Measurements from ENCODE around the gene TMEM91. TPM values are rescaled to one million over a fixed set of nuclear protein-coding genes. Genes with fewer than 3 reads are reported as not detected.
A peak's percentile ranks its signal among the peaks of the same experiment; 100 is the strongest.
"Not testable (repeated sequence)": the region's sequence is repeated elsewhere in the genome, so short reads cannot be mapped to it uniquely, and the experiment has no call there.

Gene TMEM91
- polyA plus RNA-seq, 1 donor (not counting 4 experiments of a cell fraction or from before 2014, with no cell fraction given) = 6.3 TPM

DNA sequence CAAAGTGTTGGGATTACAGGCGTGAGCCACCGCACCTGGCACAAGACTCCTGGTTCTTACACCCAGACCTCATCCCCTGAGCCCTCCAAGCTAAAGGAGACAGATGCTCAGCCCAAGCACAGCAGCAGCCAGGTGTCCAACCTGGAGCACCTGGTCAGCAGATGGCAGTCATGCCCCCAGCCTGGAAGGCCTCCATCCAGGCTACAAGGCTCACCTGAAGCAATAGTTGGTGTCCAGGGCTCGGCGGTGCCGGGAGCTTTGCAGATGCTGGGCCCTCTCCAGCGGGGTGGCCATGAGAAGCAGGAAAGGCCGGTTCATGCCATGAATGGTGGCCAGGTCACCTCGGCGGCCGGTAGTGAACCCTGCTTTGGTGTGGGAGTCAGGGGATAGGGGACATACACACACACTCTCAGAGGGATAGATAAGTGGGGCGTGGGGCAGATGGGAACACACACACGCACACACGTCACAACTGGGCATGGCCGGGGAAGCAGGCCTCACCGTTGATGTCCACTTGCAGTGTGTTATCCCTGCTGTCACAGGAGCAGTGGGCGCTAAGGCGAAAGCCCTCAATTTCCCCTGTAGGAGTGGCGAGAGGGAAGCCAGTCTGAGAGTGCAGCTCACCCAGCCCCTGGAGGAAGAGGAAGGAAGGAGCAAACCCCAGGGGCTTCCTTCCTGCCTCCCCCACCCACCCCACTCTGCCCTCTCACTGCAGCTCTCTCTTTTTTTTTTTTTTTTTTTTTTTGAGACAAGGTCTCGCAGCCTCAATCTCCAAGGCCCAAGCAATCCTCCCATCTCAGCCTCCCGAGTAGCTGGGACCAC, 34.5 kb upstream of the TMEM91 start:
- no peak overlapping the region for H3K27ac ChIP-seq (ENCODE audit: control insufficient read depth, insufficient read depth, low read length)
- H4K20me1 ChIP-seq (ENCODE audit: control insufficient read depth, extremely low read depth, insufficient read depth, low read length) = no peaks in the 10 kb centered on the region
- no peaks in the 10 kb centered on the region for H3K27me3 ChIP-seq (ENCODE audit: control insufficient read depth, extremely low read depth, insufficient read depth, low read length)
- no peak for FAIRE-seq
- H3K79me2 ChIP-seq (ENCODE audit: control insufficient read depth, insufficient read depth, low read length) = no peaks in the 10 kb centered on the region
- no peak overlapping the region for H3K4me3 ChIP-seq (ENCODE audit: control insufficient read depth in 2 of 3, extremely low read depth in 1 of 3, insufficient read depth in 2 of 3, low read depth in 1 of 3, low read length in 3 of 3)
- peaks cover 10 to 34% of the 10 kb centered on the region in 2 experiments for H3K36me3 ChIP-seq (ENCODE audit: control insufficient read depth in 2 of 2, extremely low read depth in 1 of 2, insufficient read depth in 2 of 2, low read length in 2 of 2)
- DNase-seq (ENCODE audit: low read depth, low spot score) = no peak
- H3K4me2 ChIP-seq (ENCODE audit: control insufficient read depth, extremely low read depth, insufficient read depth, low read depth, low read length) = no peak overlapping the region
- TF ChIP-seq, protein P1, sequence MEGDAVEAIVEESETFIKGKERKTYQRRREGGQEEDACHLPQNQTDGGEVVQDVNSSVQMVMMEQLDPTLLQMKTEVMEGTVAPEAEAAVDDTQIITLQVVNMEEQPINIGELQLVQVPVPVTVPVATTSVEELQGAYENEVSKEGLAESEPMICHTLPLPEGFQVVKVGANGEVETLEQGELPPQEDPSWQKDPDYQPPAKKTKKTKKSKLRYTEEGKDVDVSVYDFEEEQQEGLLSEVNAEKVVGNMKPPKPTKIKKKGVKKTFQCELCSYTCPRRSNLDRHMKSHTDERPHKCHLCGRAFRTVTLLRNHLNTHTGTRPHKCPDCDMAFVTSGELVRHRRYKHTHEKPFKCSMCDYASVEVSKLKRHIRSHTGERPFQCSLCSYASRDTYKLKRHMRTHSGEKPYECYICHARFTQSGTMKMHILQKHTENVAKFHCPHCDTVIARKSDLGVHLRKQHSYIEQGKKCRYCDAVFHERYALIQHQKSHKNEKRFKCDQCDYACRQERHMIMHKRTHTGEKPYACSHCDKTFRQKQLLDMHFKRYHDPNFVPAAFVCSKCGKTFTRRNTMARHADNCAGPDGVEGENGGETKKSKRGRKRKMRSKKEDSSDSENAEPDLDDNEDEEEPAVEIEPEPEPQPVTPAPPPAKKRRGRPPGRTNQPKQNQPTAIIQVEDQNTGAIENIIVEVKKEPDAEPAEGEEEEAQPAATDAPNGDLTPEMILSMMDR (optimal IDR thresholded peaks at IDR 0.05 in 1 of 3, IDR thresholded peaks at IDR 0.05 in 1 of 3, conservative IDR thresholded peaks at IDR 0.05 in 1 of 3; ENCODE audit: extremely low read depth in 1 of 3, insufficient read depth in 2 of 3, low read length in 3 of 3) = peak in 2 of 3 experiments; percentile 11 to 50
- no peak for TF ChIP-seq EZH2 (IDR thresholded peaks at IDR 0.05; ENCODE audit: low read length)
- no peak overlapping the region for H3K9ac ChIP-seq (ENCODE audit: control insufficient read depth, extremely low read depth, insufficient read depth, low read length)
- no peaks in the 10 kb centered on the region for H3K9me1 ChIP-seq (ENCODE audit: control insufficient read depth, extremely low read depth, insufficient read depth, low read length)
- H3K9me3 ChIP-seq (ENCODE audit: control insufficient read depth, low read depth, low read length) = no peaks in the 10 kb centered on the region
- H2AFZ ChIP-seq (ENCODE audit: control insufficient read depth, low read length) = no peak overlapping the region
- H3K4me1 ChIP-seq (ENCODE audit: control insufficient read depth, extremely low read depth, insufficient read depth, low read length) = no peaks in the 10 kb centered on the region
- dilution Hi-C loops (cut with MboI; ENCODE audit: extremely low pct_ligation_motif_present, low sequenced_read_pairs) = no loop called here

DNA sequence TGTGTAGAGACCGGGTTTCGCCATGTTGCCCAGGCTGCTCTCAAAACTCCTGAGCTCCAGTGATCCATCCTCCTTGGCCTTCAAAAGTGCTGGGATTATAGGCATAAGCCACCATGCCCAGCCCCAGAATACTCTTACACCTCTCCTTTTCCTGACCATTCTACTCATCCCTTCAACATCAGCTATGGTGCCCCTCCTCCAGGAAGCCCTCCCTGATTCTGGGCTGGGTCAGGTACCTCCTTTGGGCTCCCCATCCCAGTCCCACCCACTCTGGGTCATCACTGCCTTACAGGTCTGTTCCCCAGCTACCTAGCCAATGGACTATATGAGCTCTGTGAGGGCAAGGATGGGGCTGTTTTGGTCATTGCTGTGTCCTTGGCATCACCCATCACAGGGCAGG, 32.2 kb upstream of the TMEM91 start:
- dilution Hi-C loops (cut with MboI; ENCODE audit: extremely low pct_ligation_motif_present, low sequenced_read_pairs) = no loop called here
- H2AFZ ChIP-seq (ENCODE audit: control insufficient read depth, low read length) = no peak overlapping the region
- H3K9me3 ChIP-seq (ENCODE audit: control insufficient read depth, low read depth, low read length) = no peaks in the 10 kb centered on the region
- no peak overlapping the region for H3K4me2 ChIP-seq (ENCODE audit: control insufficient read depth, extremely low read depth, insufficient read depth, low read depth, low read length)
- FAIRE-seq (no peak), DNase-seq (ENCODE audit: low read depth, low spot score) (no peak)
- H3K36me3 ChIP-seq (ENCODE audit: control insufficient read depth in 2 of 2, extremely low read depth in 1 of 2, insufficient read depth in 2 of 2, low read length in 2 of 2) = peaks cover 26 to 33% of the 10 kb centered on the region in 2 experiments
- H3K27me3 ChIP-seq (ENCODE audit: control insufficient read depth, extremely low read depth, insufficient read depth, low read length) = no peaks in the 10 kb centered on the region
- H3K79me2 ChIP-seq (ENCODE audit: control insufficient read depth, insufficient read depth, low read length) = peaks cover 4% of the 10 kb centered on the region
- H3K4me3 ChIP-seq (ENCODE audit: control insufficient read depth in 2 of 3, extremely low read depth in 1 of 3, insufficient read depth in 2 of 3, low read depth in 1 of 3, low read length in 3 of 3) = no peak overlapping the region
- no peaks in the 10 kb centered on the region for H4K20me1 ChIP-seq (ENCODE audit: control insufficient read depth, extremely low read depth, insufficient read depth, low read length)
- TF ChIP-seq EZH2 (IDR thresholded peaks at IDR 0.05; ENCODE audit: low read length) = no peak
- TF ChIP-seq, protein P1 (optimal IDR thresholded peaks at IDR 0.05 in 1 of 3, IDR thresholded peaks at IDR 0.05 in 1 of 3, conservative IDR thresholded peaks at IDR 0.05 in 1 of 3; ENCODE audit: extremely low read depth in 1 of 3, insufficient read depth in 2 of 3, low read length in 3 of 3) = no peak
- H3K9me1 ChIP-seq (ENCODE audit: control insufficient read depth, extremely low read depth, insufficient read depth, low read length) = peaks cover 4% of the 10 kb centered on the region
- no peaks in the 10 kb centered on the region for H3K4me1 ChIP-seq (ENCODE audit: control insufficient read depth, extremely low read depth, insufficient read depth, low read length)
- H3K9ac ChIP-seq (ENCODE audit: control insufficient read depth, extremely low read depth, insufficient read depth, low read length) = no peak overlapping the region
- no peak overlapping the region for H3K27ac ChIP-seq (ENCODE audit: control insufficient read depth, insufficient read depth, low read length)

DNA sequence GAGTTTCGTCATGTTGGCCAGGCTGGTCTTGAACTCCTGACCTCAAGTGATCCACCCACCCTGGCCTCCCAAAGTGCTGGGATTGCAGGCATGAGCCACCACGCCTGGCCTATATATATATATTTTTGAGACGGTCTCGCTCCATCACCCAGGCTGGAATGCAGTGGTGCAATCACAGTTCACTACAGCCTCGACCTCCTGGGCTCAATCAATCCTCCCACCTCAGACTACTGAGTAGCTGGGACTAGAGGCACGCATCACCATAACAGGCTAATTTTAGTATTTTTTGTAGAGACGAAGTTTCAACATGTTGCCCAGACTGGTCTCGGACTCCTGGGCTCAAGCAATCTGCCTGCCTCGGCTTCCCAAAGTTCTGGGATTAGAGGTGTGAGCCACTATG, 29.4 kb upstream of the TMEM91 start:
- dilution Hi-C loops (cut with MboI; ENCODE audit: extremely low pct_ligation_motif_present, low sequenced_read_pairs); H3K9me1 ChIP-seq (ENCODE audit: control insufficient read depth, extremely low read depth, insufficient read depth, low read length); H3K9ac ChIP-seq (ENCODE audit: control insufficient read depth, extremely low read depth, insufficient read depth, low read length); DNase-seq (ENCODE audit: low read depth, low spot score); FAIRE-seq; H3K4me1 ChIP-seq (ENCODE audit: control insufficient read depth, extremely low read depth, insufficient read depth, low read length); H2AFZ ChIP-seq (ENCODE audit: control insufficient read depth, low read length); H3K9me3 ChIP-seq (ENCODE audit: control insufficient read depth, low read depth, low read length); H3K4me2 ChIP-seq (ENCODE audit: control insufficient read depth, extremely low read depth, insufficient read depth, low read depth, low read length); H3K27ac ChIP-seq (ENCODE audit: control insufficient read depth, insufficient read depth, low read length); H3K4me3 ChIP-seq (ENCODE audit: control insufficient read depth in 2 of 3, extremely low read depth in 1 of 3, insufficient read depth in 2 of 3, low read depth in 1 of 3, low read length in 3 of 3); H3K27me3 ChIP-seq (ENCODE audit: control insufficient read depth, extremely low read depth, insufficient read depth, low read length); H4K20me1 ChIP-seq (ENCODE audit: control insufficient read depth, extremely low read depth, insufficient read depth, low read length): not testable (repeated sequence)
- Histone ChIP-seq H3K79me2 (ENCODE audit: control insufficient read depth, insufficient read depth, low read length) (peaks cover 25% of the 10 kb centered on the region), H3K36me3 (ENCODE audit: control insufficient read depth in 2 of 2, extremely low read depth in 1 of 2, insufficient read depth in 2 of 2, low read length in 2 of 2) (peaks cover 23 to 25% of the 10 kb centered on the region in 2 experiments)

Measured in keratinocyte (primary cell).